Upper lobe of left lung (tissue), 4 donors: ENCODE measurements around the gene ICAM1.

Experiments
- EP300 ChIP-seq, 4 donors: sonication (generic); formaldehyde crosslinking; IDR thresholded peaks; one replicate each; pipeline ENCODE4 v1.5.1; 2017; ENCODE audit warnings: antibody characterized with exemption in 4 of 4, control low read depth in 2 of 4
- POLR2A ChIP-seq, 4 donors: fragments of 450-650 bp; IDR thresholded peaks; one replicate each; pipeline ENCODE4 v1.5.1; 2016 to 2017; ENCODE audit warnings: antibody characterized with exemption in 4 of 4, mild to moderate bottlenecking in 2 of 4
- POLR2AphosphoS5 ChIP-seq, 2 donors: sonication (generic); formaldehyde crosslinking; IDR thresholded peaks; one replicate each; pipeline ENCODE4 v1.5.1; 2017; ENCODE audit warnings: antibody characterized with exemption in 2 of 2
- TF ChIP-seq, protein P1 (sequence below), 6 experiments: fragments of 450-650 bp in 4 of 6; fragments of 200-600 bp in 2 of 6; sonication (generic) in 2 of 6; IDR thresholded peaks; one replicate each; pipeline ENCODE4 v1.5.1; 2016 to 2019; ENCODE audit warnings: antibody characterized with exemption in 6 of 6

DNA sequence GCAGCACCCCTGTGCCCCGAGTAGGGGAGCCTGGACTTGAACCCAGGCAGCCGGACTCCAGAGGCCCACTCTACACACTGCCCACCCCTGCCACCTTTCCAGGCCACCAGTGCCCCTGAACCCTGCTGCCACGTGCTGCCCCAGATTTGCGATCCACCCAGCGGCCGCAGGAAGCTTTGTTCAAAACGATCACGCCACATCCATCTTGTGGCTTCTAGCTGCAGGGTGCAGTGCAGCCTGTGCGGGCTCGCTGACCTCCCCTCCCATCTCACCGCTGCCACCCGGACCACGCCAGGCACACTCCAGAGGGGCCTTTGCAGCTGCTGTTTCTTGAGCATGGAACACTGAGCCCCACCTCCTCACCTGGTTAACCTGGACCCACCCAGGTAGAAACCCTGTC lies 58.6 kb downstream of the ICAM1 start:
- TF ChIP-seq, protein P1, sequence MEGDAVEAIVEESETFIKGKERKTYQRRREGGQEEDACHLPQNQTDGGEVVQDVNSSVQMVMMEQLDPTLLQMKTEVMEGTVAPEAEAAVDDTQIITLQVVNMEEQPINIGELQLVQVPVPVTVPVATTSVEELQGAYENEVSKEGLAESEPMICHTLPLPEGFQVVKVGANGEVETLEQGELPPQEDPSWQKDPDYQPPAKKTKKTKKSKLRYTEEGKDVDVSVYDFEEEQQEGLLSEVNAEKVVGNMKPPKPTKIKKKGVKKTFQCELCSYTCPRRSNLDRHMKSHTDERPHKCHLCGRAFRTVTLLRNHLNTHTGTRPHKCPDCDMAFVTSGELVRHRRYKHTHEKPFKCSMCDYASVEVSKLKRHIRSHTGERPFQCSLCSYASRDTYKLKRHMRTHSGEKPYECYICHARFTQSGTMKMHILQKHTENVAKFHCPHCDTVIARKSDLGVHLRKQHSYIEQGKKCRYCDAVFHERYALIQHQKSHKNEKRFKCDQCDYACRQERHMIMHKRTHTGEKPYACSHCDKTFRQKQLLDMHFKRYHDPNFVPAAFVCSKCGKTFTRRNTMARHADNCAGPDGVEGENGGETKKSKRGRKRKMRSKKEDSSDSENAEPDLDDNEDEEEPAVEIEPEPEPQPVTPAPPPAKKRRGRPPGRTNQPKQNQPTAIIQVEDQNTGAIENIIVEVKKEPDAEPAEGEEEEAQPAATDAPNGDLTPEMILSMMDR (IDR thresholded peaks at IDR 0.05): no peak
- TF ChIP-seq EP300 (IDR thresholded peaks at IDR 0.05): no peak
- no peak for TF ChIP-seq POLR2AphosphoS5 (IDR thresholded peaks at IDR 0.05)
- no peak for TF ChIP-seq POLR2A (IDR thresholded peaks at IDR 0.05)
